Measurements from ENCODE around the gene UBE2E2. TPM values are rescaled to one million over a fixed set of nuclear protein-coding genes. Genes with fewer than 3 reads are reported as not detected.

UBE2E2 gene
- total RNA-seq, 2 donors from 2014 or later, result 23.2 to 34.5 TPM

- Mint-ChIP-seq H3K4me1 (peaks cover 14% of the 10 kb centered on the region), H3K36me3 (ENCODE audit: low read depth) (no peaks in the 10 kb centered on the region), H3K27me3 (ENCODE audit: insufficient read depth) (no peaks in the 10 kb centered on the region), H3K9me3 (no peaks in the 10 kb centered on the region), H3K27ac (no peak overlapping the region), H3K4me3 (no peak overlapping the region)
- no peak for TF ChIP-seq CTCF (conservative IDR thresholded peaks at IDR 0.05)
- H3K9me3 ChIP-seq (ENCODE audit: control insufficient read depth, low read length), result no peaks in the 10 kb centered on the region
- H3K9ac ChIP-seq (ENCODE audit: extremely low read depth, low read length, poor library complexity, severe bottlenecking), result no peak overlapping the region
- no peak overlapping the region for H3K4me3 ChIP-seq (ENCODE audit: low read length)
- H3K4me1 ChIP-seq (ENCODE audit: control insufficient read depth, insufficient read depth, low read length), result peaks cover 11% of the 10 kb centered on the region
- no peak overlapping the region for H3K27ac ChIP-seq (ENCODE audit: low read depth, low read length)
- no peaks in the 10 kb centered on the region for H3K36me3 ChIP-seq (ENCODE audit: control insufficient read depth, insufficient read depth, low read length)
- H3K27me3 ChIP-seq (ENCODE audit: control insufficient read depth, insufficient read depth, low read length, poor library complexity, severe bottlenecking), result no peaks in the 10 kb centered on the region
- 93% methylated on average over 2 of the region's 3 CpGs; no CpG with 5 or more reads in 1 of the 2 experiments for WGBS, 2 experiments (ENCODE audit: insufficient coverage in 1 of 2, insufficient read length in 1 of 2)
- DNase-seq, result no peak
These were observed 257.9 kb downstream of the UBE2E2 start for GRCh38 chr3:23461069-23461468.

GRCh38 chr3:23463791-23464190 is 260.7 kb downstream of the UBE2E2 start:
- Mint-ChIP-seq H3K27ac (no peak overlapping the region), H3K4me3 (no peak overlapping the region), H3K4me1 (peaks cover 14% of the 10 kb centered on the region), H3K36me3 (ENCODE audit: low read depth) (no peaks in the 10 kb centered on the region), H3K9me3 (peaks cover 4% of the 10 kb centered on the region), H3K27me3 (ENCODE audit: insufficient read depth) (no peaks in the 10 kb centered on the region)
- WGBS, 2 experiments (ENCODE audit: insufficient coverage in 1 of 2, insufficient read length in 1 of 2), result 90 to 100% methylated on average over 1 to 3 of the region's 3 CpGs
- Histone ChIP-seq H3K9ac (ENCODE audit: extremely low read depth, low read length, poor library complexity, severe bottlenecking) (no peak overlapping the region), H3K36me3 (ENCODE audit: control insufficient read depth, insufficient read depth, low read length) (no peaks in the 10 kb centered on the region), H3K4me3 (ENCODE audit: low read length) (no peak overlapping the region), H3K4me1 (ENCODE audit: control insufficient read depth, insufficient read depth, low read length) (peaks cover 11% of the 10 kb centered on the region), H3K27ac (ENCODE audit: low read depth, low read length) (no peak overlapping the region), H3K9me3 (ENCODE audit: control insufficient read depth, low read length) (no peaks in the 10 kb centered on the region), H3K27me3 (ENCODE audit: control insufficient read depth, insufficient read depth, low read length, poor library complexity, severe bottlenecking) (no peaks in the 10 kb centered on the region)
- TF ChIP-seq CTCF (conservative IDR thresholded peaks at IDR 0.05), result no peak
- no peak for DNase-seq

- Histone ChIP-seq H3K4me3 (ENCODE audit: low read length) (no peak overlapping the region), H3K27ac (ENCODE audit: low read depth, low read length) (no peak overlapping the region), H3K4me1 (ENCODE audit: control insufficient read depth, insufficient read depth, low read length) (peaks cover 11% of the 10 kb centered on the region), H3K9me3 (ENCODE audit: control insufficient read depth, low read length) (no peaks in the 10 kb centered on the region), H3K9ac (ENCODE audit: extremely low read depth, low read length, poor library complexity, severe bottlenecking) (no peak overlapping the region), H3K36me3 (ENCODE audit: control insufficient read depth, insufficient read depth, low read length) (no peaks in the 10 kb centered on the region), H3K27me3 (ENCODE audit: control insufficient read depth, insufficient read depth, low read length, poor library complexity, severe bottlenecking) (no peaks in the 10 kb centered on the region)
- Mint-ChIP-seq H3K27ac (no peak overlapping the region), H3K4me3 (no peak overlapping the region), H3K4me1 (peaks cover 12% of the 10 kb centered on the region), H3K36me3 (ENCODE audit: low read depth) (no peaks in the 10 kb centered on the region), H3K9me3 (peaks cover 4% of the 10 kb centered on the region), H3K27me3 (ENCODE audit: insufficient read depth) (no peaks in the 10 kb centered on the region)
- TF ChIP-seq CTCF (conservative IDR thresholded peaks at IDR 0.05), result no peak
- DNase-seq, result no peak
These were observed 262.4 kb downstream of the UBE2E2 start for GRCh38 chr3:23465569-23465968.
